Activated T-cell treated with anti-CD3 and anti-CD28 coated beads, Interleukin-2, amount 50 U/mL, for 48 hours (primary cell): Measurements from ENCODE around the gene HTATSF1.

Experiments
- DNase-seq, 2 experiments: peaks; one replicate each; pipeline ENCODE4 v3.0.0-alpha.2; 2020

The HTATSF1 gene

GRCh38 chrX:136496764-136497555, 432 bp upstream of the HTATSF1 start:
- DNase-seq: peak; percentile 87 to 88

- no peak for DNase-seq
These were observed 21.7 kb downstream of the HTATSF1 start for GRCh38 chrX:136519069-136519468.

GRCh38 chrX:136523770-136524169, 26.4 kb downstream of the HTATSF1 start:
- no peak for DNase-seq

GRCh38 chrX:136525738-136526606, 28.6 kb downstream of the HTATSF1 start:
- no peak for DNase-seq

GRCh38 chrX:136528645-136529315, 31.4 kb downstream of the HTATSF1 start:
- DNase-seq: no peak

GRCh38 chrX:136529795-136530194, 32.4 kb downstream of the HTATSF1 start:
- DNase-seq: no peak

GRCh38 chrX:136531951-136532350, 34.6 kb downstream of the HTATSF1 start, which contains the start of gene VGLL1:
Gene VGLL1, plus strand, starts transcription at chrX:136532215. Its CDS starts 3,806 bp downstream, at chrX:136536021.
- DNase-seq: no peak

- no peak for DNase-seq
These were observed 36.7 kb downstream of the HTATSF1 start for GRCh38 chrX:136534131-136534530.

- no peak for DNase-seq
These were observed 41.4 kb downstream of the HTATSF1 start for GRCh38 chrX:136538811-136539210.

- no peak for DNase-seq
These were observed 42.8 kb downstream of the HTATSF1 start for GRCh38 chrX:136540226-136540625.

GRCh38 chrX:136541294-136541693, 43.9 kb downstream of the HTATSF1 start:
- DNase-seq: no peak

- DNase-seq: no peak
These were observed 44.9 kb downstream of the HTATSF1 start for GRCh38 chrX:136542281-136542680.

- no peak for DNase-seq
These were observed 49.0 kb downstream of the HTATSF1 start for GRCh38 chrX:136546371-136546781.

GRCh38 chrX:136549226-136549625, 51.8 kb downstream of the HTATSF1 start:
- no peak for DNase-seq

- no peak for DNase-seq
These were observed 54.0 kb downstream of the HTATSF1 start for GRCh38 chrX:136551410-136551809.

- no peak for DNase-seq
These were observed 58.3 kb downstream of the HTATSF1 start for GRCh38 chrX:136555694-136556093.
